K562 (cell line): ENCODE results near the gene MVB12B. TPM values are rescaled to one million over a fixed set of nuclear protein-coding genes. Genes with fewer than 3 reads are reported as not detected.

Experiments used
- ATAC-seq: fragments of 200-7000 bp; cut with Tn5 transposase; 3 replicates; pipeline ENCODE4 v1.9.1; 2020; ENCODE audit warnings: moderate library complexity
- BruUV-seq: library from RNA; stranded (reverse); fragments of 400-500 nt; replicated peaks from 2 replicates; lab custom pipeline; 2021; lab: Mats Ljungman, UMichigan
- CTCF ChIA-PET: fragments of 300-600 bp; formaldehyde crosslinking; extraction: SDS; loops from one replicate; lab custom pipeline; 2021; ENCODE audit warnings: low intra/inter-chr PET ratio; lab: Yijun Ruan, JAX
- POLR2A ChIA-PET: fragments of 300-600, 350-650 bp; sonication (Branson Sonifier 250); formaldehyde crosslinking; extraction: SDS; loops from one replicate; lab custom pipeline; 2021; ENCODE audit warnings: antibody characterized with exemption, inconsistent platforms; lab: Yijun Ruan, JAX
- DNase-seq, 4 experiments: peaks; one replicate each; pipeline versions ENCODE4 v3.0.0 to v3.0.0-alpha.2; 2011 to 2018; ENCODE audit warnings: low spot score in 3 of 4, mixed read lengths in 3 of 4; ENCODE audit errors: extremely low read depth in 1 of 4
- FAIRE-seq: peaks from 2 replicates; lab custom pipeline; 2011; peaks lifted over from hg19 to GRCh38; lab: Jason Lieb, UNC
- H2AFZ ChIP-seq: 2 replicates; pipeline ENCODE4 v1.6.0; 2011; ENCODE audit warnings: low read depth, low read length, control low read depth, inconsistent platforms
- H3K27ac ChIP-seq: fragments of 200-600 bp; 3 replicates; pipeline ENCODE4 v1.8.0; 2011; ENCODE audit warnings: low read depth, mild to moderate bottlenecking, control low read depth, inconsistent platforms, low read length, moderate library complexity, mixed read lengths; ENCODE audit errors: extremely low read depth
- H3K27me3 ChIP-seq, 2 experiments: fragments of 300-600 bp in 1 of 2; 2 replicates in 1 of 2; 3 replicates in 1 of 2; pipeline versions ENCODE4 v1.6.0 to v1.8.0; 2011; ENCODE audit warnings: inconsistent platforms in 2 of 2, low read length in 2 of 2, mild to moderate bottlenecking in 1 of 2, mixed read lengths in 1 of 2, moderate library complexity in 1 of 2; ENCODE audit not compliant: control insufficient read depth in 2 of 2, insufficient read depth in 2 of 2
- H3K36me3 ChIP-seq: fragments of 300-600 bp; 3 replicates; pipeline ENCODE4 v1.8.0; 2011; ENCODE audit warnings: mild to moderate bottlenecking, low read length, inconsistent platforms; ENCODE audit not compliant: control insufficient read depth, insufficient read depth
- H3K4me1 ChIP-seq, 2 experiments: fragments of 200-600 bp in 1 of 2; replicated peaks in 1 of 2; 2 replicates in 1 of 2; 3 replicates in 1 of 2; pipeline versions ENCODE4 v1.5.1 to v1.8.0; 2011; ENCODE audit warnings: inconsistent platforms in 2 of 2, low read length in 2 of 2, mild to moderate bottlenecking in 1 of 2, mixed read lengths in 1 of 2, moderate library complexity in 1 of 2; ENCODE audit not compliant: control insufficient read depth in 2 of 2, insufficient read depth in 2 of 2
- H3K4me2 ChIP-seq: 2 replicates; pipeline ENCODE4 v1.6.1; 2011; ENCODE audit warnings: low read length, control low read depth, inconsistent platforms, mixed read lengths; ENCODE audit not compliant: insufficient read depth
- H3K4me3 ChIP-seq: fragments of 200-600 bp; sonication (generic), shearing (Covaris generic); 2 replicates; pipeline ENCODE4 v1.5.1; 2016; ENCODE audit warnings: control low read depth, inconsistent platforms
- H3K79me2 ChIP-seq: fragments of 200-600 bp; 3 replicates; pipeline ENCODE4 v1.8.0; 2011; ENCODE audit warnings: low read length, inconsistent platforms; ENCODE audit not compliant: control insufficient read depth, insufficient read depth
- H3K9ac ChIP-seq, 2 experiments: 2 replicates each; pipeline versions ENCODE4 v1.6.0 to v1.6.1; 2011; ENCODE audit warnings: low read depth in 2 of 2, low read length in 2 of 2, control low read depth in 1 of 2, inconsistent platforms in 1 of 2, mild to moderate bottlenecking in 1 of 2, mixed read lengths in 1 of 2; ENCODE audit not compliant: insufficient read depth in 1 of 2
- H3K9me1 ChIP-seq: one replicate; pipeline ENCODE4 v1.6.0; 2011; ENCODE audit warnings: inconsistent platforms, mild to moderate bottlenecking, low read length, moderate library complexity; ENCODE audit not compliant: control insufficient read depth, insufficient read depth
- H3K9me3 ChIP-seq: replicated peaks from 2 replicates; pipeline ENCODE4 v1.5.1; 2011; ENCODE audit warnings: low read depth, low read length, inconsistent platforms; ENCODE audit not compliant: control insufficient read depth, insufficient read depth
- H4K20me1 ChIP-seq: replicated peaks from 2 replicates; pipeline ENCODE4 v1.6.1; 2011; ENCODE audit warnings: low read length, inconsistent platforms, mixed read lengths; ENCODE audit not compliant: control insufficient read depth, insufficient read depth
- CHAMP1 ChIP-seq: fragments of 450-650 bp; IDR thresholded peaks from 2 replicates; pipeline ENCODE4 v1.6.1; 2016; ENCODE audit warnings: mild to moderate bottlenecking
- ELK3 ChIP-seq: fragments of 450-650 bp; formaldehyde crosslinking; IDR thresholded peaks from 2 replicates; pipeline ENCODE4 v1.4.0; 2020; ENCODE audit warnings: mild to moderate bottlenecking
- GTF2B ChIP-seq: IDR thresholded peaks from 2 replicates; pipeline ENCODE4 v1.6.1; 2011; ENCODE audit not compliant: insufficient read length; ENCODE audit errors: extremely low read depth
- HDAC8 ChIP-seq: fragments of 450-650 bp; IDR thresholded peaks from 2 replicates; pipeline ENCODE4 v1.6.1; 2016; ENCODE audit warnings: mild to moderate bottlenecking, missing genetic modification characterization, moderate library complexity, missing compliant biosample characterization
- KLF16 ChIP-seq: IDR thresholded peaks from 2 replicates; pipeline ENCODE4 v1.6.1; 2016; ENCODE audit warnings: antibody characterized with exemption
- MCM2 ChIP-seq: fragments of 450-650 bp; IDR thresholded peaks from 2 replicates; pipeline ENCODE4 v1.6.1; 2017; ENCODE audit warnings: low read depth, mild to moderate bottlenecking
- MLX ChIP-seq, 2 experiments: fragments of 450-650 bp in 1 of 2; sonication (generic) in 1 of 2; formaldehyde crosslinking; conservative IDR thresholded peaks; 2 replicates each; pipeline versions ENCODE4 v1.4.0 to v1.8.1; 2020 to 2022; ENCODE audit warnings: mild to moderate bottlenecking in 1 of 2, missing genetic modification reagents in 1 of 2
- NCOA4 ChIP-seq: fragments of 450-650 bp; IDR thresholded peaks from 2 replicates; pipeline ENCODE4 v1.6.1; 2018; ENCODE audit warnings: mild to moderate bottlenecking; ENCODE audit not compliant: partially characterized antibody
- SAFB2 ChIP-seq: fragments of 200-400 bp; formaldehyde crosslinking; IDR thresholded peaks from 2 replicates; pipeline ENCODE4 v1.6.1; 2018; ENCODE audit warnings: borderline replicate concordance, low read length, low read depth, moderate library complexity; ENCODE audit not compliant: severe bottlenecking
- SMC3 ChIP-seq: conservative IDR thresholded peaks from 2 replicates; pipeline ENCODE4 v1.6.1; 2011; ENCODE audit warnings: low read depth, low read length, improper control_type of control experiment; ENCODE audit not compliant: insufficient read depth
- TFAM ChIP-seq: fragments of 250-450 bp; sonication (Bioruptor Pico); conservative IDR thresholded peaks from 2 replicates; pipeline ENCODE4 v1.5.0; 2021; ENCODE audit warnings: mild to moderate bottlenecking, moderate library complexity
- U2AF2 ChIP-seq: fragments of 200-400 bp; formaldehyde crosslinking; optimal IDR thresholded peaks from 2 replicates; pipeline ENCODE3; 2017; ENCODE audit warnings: low read depth, mild to moderate bottlenecking, low read length
- ZBED1 ChIP-seq: IDR thresholded peaks from 2 replicates; pipeline ENCODE4 v1.6.1; 2014
- ZNF217 ChIP-seq: sonication (generic); formaldehyde crosslinking; IDR thresholded peaks from 2 replicates; pipeline ENCODE4 v1.8.0; 2022; ENCODE audit warnings: mild to moderate bottlenecking, missing genetic modification reagents
- ZNF551 ChIP-seq: fragments of 250-450 bp; sonication (Bioruptor Pico); IDR thresholded peaks from 2 replicates; pipeline ENCODE4 v1.5.0; 2021; ENCODE audit warnings: mild to moderate bottlenecking, moderate library complexity
- ZNF695 ChIP-seq: fragments of 450-650 bp; formaldehyde crosslinking; IDR thresholded peaks from 2 replicates; pipeline ENCODE4 v1.4.0; 2020; ENCODE audit warnings: mild to moderate bottlenecking, moderate library complexity
- WGBS: fragments of 100-300 bp; shearing (Covaris generic); methylation state at CpG from one replicate; pipeline ENCODE4 v1.1.6; 2016; ENCODE audit warnings: low coverage, mixed read lengths; ENCODE audit not compliant: insufficient coverage; ENCODE audit errors: missing lambda C conversion rate; 5-methylcytosine and 5-hydroxymethylcytosine counted together
- in situ Hi-C: fragments of 300-500 bp; cut with MboI; formaldehyde crosslinking; loops from 4 replicates; pipeline ENCODE4 v1.15.0; 2018; ENCODE audit warnings: inconsistent platforms, mixed read lengths
- intact Hi-C: fragments of 100-400 bp; cut with micrococcal nuclease; formaldehyde crosslinking; loops from 2 replicates; pipeline ENCODE4 v1.14.2; 2022
- polyA plus RNA-seq, 8 experiments: library from polyadenylated mRNA; depleted of rRNA in 4 of 8; stranded (reverse) in 5 of 8; unstranded in 3 of 8; fragments of >200 nt; fragmentation: Nextera tagmentation in 2 of 8; fragmentation: Illumina TruSeq in 1 of 8; extraction: Ambion mirVana in 2 of 8; extraction: Trizol in 1 of 8; gene quantifications; 2 replicates each; pipeline versions ENCODE4 v1.2.1 to v1.2.3, GENCODE V29; 2011 to 2014; ENCODE audit warnings: inconsistent platforms in 1 of 8, missing spikeins in 1 of 8
- total RNA-seq, 7 experiments: library from RNA; depleted of rRNA in 6 of 7; stranded (reverse); fragments of >200 nt in 6 of 7; fragmentation: Illumina TruSeq in 2 of 7; extraction: Trizol in 2 of 7; gene quantifications; 2 replicates each; pipeline versions ENCODE4 v1.2.1 to v1.2.3, GENCODE V29; 2011 to 2021; ENCODE audit warnings: low replicate concordance in 1 of 7

MVB12B gene
- total and polyA plus RNA-seq, 9 of the 15 experiments (the other 6 are each of a cell fraction or from before 2014, with no cell fraction given): not detected

GRCh38 chr9:126439883-126440653, 113.4 kb downstream of the MVB12B start:
- DNase-seq (no peak), ATAC-seq (no peak), FAIRE-seq (no peak)
- Histone ChIP-seq H3K9me3 (no peaks in the 10 kb centered on the region), H3K27ac (no peak overlapping the region), H3K36me3 (no peaks in the 10 kb centered on the region), H3K4me2 (no peak overlapping the region), H3K9ac (no peak overlapping the region; a peak in 1 of 4 replicates), H4K20me1 (no peaks in the 10 kb centered on the region), H3K4me1 (no peaks in the 10 kb centered on the region), H3K27me3 (peaks cover 9 to 24% of the 10 kb centered on the region in 2 experiments; a peak in 3 of 5 replicates), H3K79me2 (no peaks in the 10 kb centered on the region), H3K4me3 (no peak overlapping the region), H2AFZ (no peak overlapping the region), H3K9me1 (no peaks in the 10 kb centered on the region)
- no TSS peak for BruUV-seq
- in situ Hi-C loops (no loop called here), intact Hi-C loops (loop anchor here (10.0 kb wide), 1 partner anchor 55 kb away; no protein-coding TSS in a partner anchor)
- 12% methylated on average over 15 of the region's 16 CpGs for WGBS
- ChIA-PET CTCF (no interaction called here), POLR2A (no interaction called here)
- no peak for TF ChIP-seq ELK3
- TF ChIP-seq ZNF551 (CRISPR knock-in tag): no peak
- no peak for TF ChIP-seq KLF16
- TF ChIP-seq SMC3: no peak
- no peak for TF ChIP-seq CHAMP1
- TF ChIP-seq HDAC8 (tag): no peak
- no peak for TF ChIP-seq NCOA4
- TF ChIP-seq MCM2: no peak
- no peak for TF ChIP-seq ZNF695 (CRISPR knock-in tag)
- no peak for TF ChIP-seq SAFB2
- TF ChIP-seq ZBED1: no peak
- no peak for TF ChIP-seq U2AF2
- TF ChIP-seq TFAM (CRISPR knock-in tag): no peak
- TF ChIP-seq MLX (CRISPR knock-in tag; conservative IDR thresholded peaks at IDR 0.05): no peak
- TF ChIP-seq ZNF217: no peak
- TF ChIP-seq GTF2B: no peak
